ENCODE data around the gene RALBP1.
"Not testable (repeated sequence)": the region's sequence is repeated elsewhere in the genome, so short reads cannot be mapped to it uniquely, and the experiment has no call there.

DNA sequence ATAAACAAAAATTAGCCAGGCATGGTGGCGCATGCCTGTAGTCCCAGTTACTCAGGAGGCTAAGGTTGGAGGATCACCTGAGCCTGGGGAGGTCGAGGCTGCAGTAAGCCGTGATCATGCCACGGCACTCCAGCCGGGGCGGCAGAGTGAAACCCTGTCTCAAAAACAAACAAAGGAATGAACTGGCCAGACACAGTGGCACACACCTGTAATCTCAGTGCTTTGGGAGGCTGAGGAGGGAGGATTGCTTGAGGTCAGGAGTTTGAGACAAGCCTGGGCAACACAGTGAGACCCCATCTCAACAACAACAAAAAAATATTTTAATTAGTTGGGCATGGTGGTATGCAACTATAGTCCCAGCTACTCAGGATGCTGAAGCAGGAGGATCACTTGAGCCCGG is 24.4 kb upstream of the RALBP1 start:
- TF ChIP-seq POLR2A (IDR thresholded peaks at IDR 0.05; ENCODE audit: low read depth, low read length); CHD1 (IDR thresholded peaks at IDR 0.05; ENCODE audit: low read depth, low read length); MAFK (IDR thresholded peaks at IDR 0.05; ENCODE audit: low read depth, low read length); RCOR1 (IDR thresholded peaks at IDR 0.05; ENCODE audit: insufficient replicate concordance, low read length); RAD21 (IDR thresholded peaks at IDR 0.05; ENCODE audit: low read length); NFE2L2 (IDR thresholded peaks at IDR 0.05; ENCODE audit: low read depth, low read length); SMC3 (IDR thresholded peaks at IDR 0.05; ENCODE audit: low read depth, low read length): not testable (repeated sequence)
- TF ChIP-seq, protein P1, sequence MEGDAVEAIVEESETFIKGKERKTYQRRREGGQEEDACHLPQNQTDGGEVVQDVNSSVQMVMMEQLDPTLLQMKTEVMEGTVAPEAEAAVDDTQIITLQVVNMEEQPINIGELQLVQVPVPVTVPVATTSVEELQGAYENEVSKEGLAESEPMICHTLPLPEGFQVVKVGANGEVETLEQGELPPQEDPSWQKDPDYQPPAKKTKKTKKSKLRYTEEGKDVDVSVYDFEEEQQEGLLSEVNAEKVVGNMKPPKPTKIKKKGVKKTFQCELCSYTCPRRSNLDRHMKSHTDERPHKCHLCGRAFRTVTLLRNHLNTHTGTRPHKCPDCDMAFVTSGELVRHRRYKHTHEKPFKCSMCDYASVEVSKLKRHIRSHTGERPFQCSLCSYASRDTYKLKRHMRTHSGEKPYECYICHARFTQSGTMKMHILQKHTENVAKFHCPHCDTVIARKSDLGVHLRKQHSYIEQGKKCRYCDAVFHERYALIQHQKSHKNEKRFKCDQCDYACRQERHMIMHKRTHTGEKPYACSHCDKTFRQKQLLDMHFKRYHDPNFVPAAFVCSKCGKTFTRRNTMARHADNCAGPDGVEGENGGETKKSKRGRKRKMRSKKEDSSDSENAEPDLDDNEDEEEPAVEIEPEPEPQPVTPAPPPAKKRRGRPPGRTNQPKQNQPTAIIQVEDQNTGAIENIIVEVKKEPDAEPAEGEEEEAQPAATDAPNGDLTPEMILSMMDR (conservative IDR thresholded peaks at IDR 0.05; ENCODE audit: low read depth, low read length), result not testable (repeated sequence)
- TF ChIP-seq, protein P2, sequence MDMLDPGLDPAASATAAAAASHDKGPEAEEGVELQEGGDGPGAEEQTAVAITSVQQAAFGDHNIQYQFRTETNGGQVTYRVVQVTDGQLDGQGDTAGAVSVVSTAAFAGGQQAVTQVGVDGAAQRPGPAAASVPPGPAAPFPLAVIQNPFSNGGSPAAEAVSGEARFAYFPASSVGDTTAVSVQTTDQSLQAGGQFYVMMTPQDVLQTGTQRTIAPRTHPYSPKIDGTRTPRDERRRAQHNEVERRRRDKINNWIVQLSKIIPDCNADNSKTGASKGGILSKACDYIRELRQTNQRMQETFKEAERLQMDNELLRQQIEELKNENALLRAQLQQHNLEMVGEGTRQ (IDR thresholded peaks at IDR 0.05; ENCODE audit: low read depth, low read length), result not testable (repeated sequence)
